Vagina (tissue), 2 donors: ENCODE measurements around the gene NOC4L. TPM values are rescaled to one million over a fixed set of nuclear protein-coding genes. Genes with fewer than 3 reads are reported as not detected.

ENCODE experiments used
- DNase-seq, 2 donors: peaks; one replicate each; pipeline ENCODE4 v3.0.0-alpha.2; 2017; ENCODE audit errors: extremely low spot score in 2 of 2
- H3K27ac ChIP-seq: fragments of 200-600 bp; sonication (generic); one replicate; pipeline ENCODE4 v1.5.1; 2019
- H3K27me3 ChIP-seq: fragments of 200-600 bp; sonication (generic); one replicate; pipeline ENCODE4 v1.5.1; 2019
- H3K36me3 ChIP-seq, 2 donors: fragments of 200-600 bp; sonication (generic); one replicate each; pipeline ENCODE4 v1.5.1; 2017 to 2019
- H3K4me1 ChIP-seq: fragments of 200-600 bp; sonication (generic); one replicate; pipeline ENCODE4 v1.5.1; 2019
- H3K4me3 ChIP-seq, 2 donors: fragments of 200-600 bp; sonication (generic); 1 replicate in 1 of 2; 2 replicates in 1 of 2; pipeline ENCODE4 v1.5.1; 2016 to 2019
- H3K9me3 ChIP-seq: fragments of 200-600 bp; sonication (generic); one replicate; pipeline ENCODE4 v1.5.1; 2019
- CTCF ChIP-seq, 3 experiments: fragments of 450-650 bp in 2 of 3; fragments of 200-600 bp in 1 of 3; sonication (generic) in 1 of 3; IDR thresholded peaks; one replicate each; pipeline ENCODE4 v1.5.1; 2017 to 2019; ENCODE audit warnings: antibody characterized with exemption in 3 of 3, mild to moderate bottlenecking in 2 of 3, moderate library complexity in 2 of 3
- POLR2A ChIP-seq, 2 donors: fragments of 450-650 bp; IDR thresholded peaks; one replicate each; pipeline ENCODE4 v1.6.1; 2017; ENCODE audit warnings: antibody characterized with exemption in 2 of 2, mild to moderate bottlenecking in 2 of 2, moderate library complexity in 2 of 2
- POLR2AphosphoS5 ChIP-seq, 2 donors: sonication (generic); formaldehyde crosslinking; IDR thresholded peaks; one replicate each; pipeline ENCODE4 v1.9.0; 2017; ENCODE audit warnings: antibody characterized with exemption in 2 of 2, mild to moderate bottlenecking in 2 of 2, low read depth in 1 of 2; ENCODE audit not compliant: insufficient read depth in 1 of 2
- intact Hi-C: fragments of 100-400 bp; cut with DNase I; formaldehyde crosslinking; loops from one replicate; pipeline ENCODE4 v1.15.1; 2023
- total RNA-seq: library from RNA; depleted of rRNA; stranded (reverse); fragments of >200 nt; gene quantifications from one replicate; pipeline ENCODE4 v1.2.3, GENCODE V29; 2016

The NOC4L gene
- total RNA-seq, 1 donor from 2014 or later = 13.0 TPM

GRCh38 chr12:132188451-132188901 is 44.2 kb downstream of the NOC4L start:
- no peak for DNase-seq
- Histone ChIP-seq H3K9me3 (peaks cover 9% of the 10 kb centered on the region), H3K27me3 (no peaks in the 10 kb centered on the region), H3K4me1 (peaks cover 26% of the 10 kb centered on the region), H3K4me3 (peak overlapping the region; percentile 58 to 64), H3K36me3 (no peaks in the 10 kb centered on the region), H3K27ac (no peak overlapping the region)
- intact Hi-C loops = no loop called here
- TF ChIP-seq CTCF (IDR thresholded peaks at IDR 0.05) (no peak), POLR2AphosphoS5 (IDR thresholded peaks at IDR 0.05; ENCODE audit: insufficient read depth in 1 of 2, low read depth in 1 of 2) (no peak), POLR2A (IDR thresholded peaks at IDR 0.05) (no peak)

- Histone ChIP-seq H3K27ac (peak overlapping the region; percentile 75), H3K4me3 (peak overlapping the region; percentile 58 to 64), H3K27me3 (no peaks in the 10 kb centered on the region), H3K36me3 (no peaks in the 10 kb centered on the region), H3K4me1 (peaks cover 26% of the 10 kb centered on the region), H3K9me3 (peaks cover 9% of the 10 kb centered on the region)
- no peak for TF ChIP-seq CTCF (IDR thresholded peaks at IDR 0.05)
- TF ChIP-seq POLR2AphosphoS5 (IDR thresholded peaks at IDR 0.05; ENCODE audit: insufficient read depth in 1 of 2, low read depth in 1 of 2) = no peak
- TF ChIP-seq POLR2A (IDR thresholded peaks at IDR 0.05) = no peak
- intact Hi-C loops = no loop called here
- DNase-seq = no peak
Measured at GRCh38 chr12:132188916-132189325, 44.7 kb downstream of the NOC4L start.

GRCh38 chr12:132189378-132190011 is 45.2 kb downstream of the NOC4L start:
- H3K4me1 ChIP-seq = peaks cover 26% of the 10 kb centered on the region
- no peak for TF ChIP-seq POLR2A (IDR thresholded peaks at IDR 0.05)
- TF ChIP-seq CTCF (IDR thresholded peaks at IDR 0.05) = peak in 1 of 3 experiments; percentile 13
- peak in 1 of 2 donors; percentile 75 for TF ChIP-seq POLR2AphosphoS5 (IDR thresholded peaks at IDR 0.05; ENCODE audit: insufficient read depth in 1 of 2, low read depth in 1 of 2)
- no peaks in the 10 kb centered on the region for H3K27me3 ChIP-seq
- H3K9me3 ChIP-seq = peaks cover 9% of the 10 kb centered on the region
- H3K4me3 ChIP-seq = peak overlapping the region; percentile 58 to 64
- peak overlapping the region; percentile 75 for H3K27ac ChIP-seq
- H3K36me3 ChIP-seq = no peaks in the 10 kb centered on the region
- no peak for DNase-seq
- intact Hi-C loops = no loop called here

- DNase-seq = no peak
- H3K9me3 ChIP-seq = peaks cover 8% of the 10 kb centered on the region
- TF ChIP-seq POLR2A (IDR thresholded peaks at IDR 0.05) (no peak), CTCF (IDR thresholded peaks at IDR 0.05) (no peak)
- peaks cover 26% of the 10 kb centered on the region for H3K4me1 ChIP-seq
- peak overlapping the region; percentile 58 to 64 for H3K4me3 ChIP-seq
- H3K27ac ChIP-seq = peak overlapping the region; percentile 75
- H3K36me3 ChIP-seq = no peaks in the 10 kb centered on the region
- no peaks in the 10 kb centered on the region for H3K27me3 ChIP-seq
- intact Hi-C loops = no loop called here
Measured at GRCh38 chr12:132190012-132190755, 45.9 kb downstream of the NOC4L start.
